ENCODE measurements around the gene NFX1.

DNA sequence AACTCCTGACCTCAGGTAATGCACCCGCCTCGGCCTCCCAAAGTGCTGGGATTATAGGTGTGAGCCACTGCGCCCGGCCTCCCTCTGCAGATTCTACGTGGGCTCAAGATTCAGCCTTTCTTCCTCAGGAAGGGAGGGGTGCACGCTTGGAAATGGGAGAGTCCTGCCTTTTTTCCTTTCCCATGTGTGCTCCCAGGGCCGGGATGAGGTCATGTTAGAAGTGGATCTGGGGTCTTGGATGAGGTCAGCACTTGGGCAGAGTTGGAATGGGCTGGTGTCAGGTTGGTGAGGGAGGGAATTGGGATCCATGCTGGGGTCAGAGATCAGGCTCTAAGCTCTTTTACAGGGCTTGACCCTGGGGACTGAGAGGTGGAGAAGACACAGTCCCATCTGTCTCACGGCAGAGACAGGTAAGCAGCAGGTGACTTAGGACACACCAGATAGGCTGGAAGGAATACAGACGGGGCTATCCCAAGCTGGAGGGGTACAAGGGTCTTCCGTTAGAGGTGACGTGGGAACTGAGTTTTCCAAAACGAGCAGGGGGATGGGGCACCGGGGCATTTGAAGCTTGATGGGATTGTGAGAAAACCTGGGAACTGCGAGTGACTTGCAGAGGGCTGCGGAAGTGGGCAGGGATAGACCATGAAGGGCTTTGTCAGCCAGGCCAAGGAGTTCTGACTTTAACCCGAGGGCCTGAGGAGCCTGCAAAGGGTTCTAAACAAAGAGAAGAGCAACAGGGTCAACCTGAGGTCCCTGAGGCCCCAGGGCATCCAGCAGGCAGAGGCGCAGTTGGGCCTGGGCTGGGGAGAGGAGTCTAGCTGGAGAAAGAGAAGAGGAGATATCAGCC is 113.8 kb downstream of the NFX1 start:
- TF ChIP-seq POLR2A (IDR thresholded peaks at IDR 0.05; ENCODE audit: low read depth, low read length): no peak
- TF ChIP-seq NR2C1 (IDR thresholded peaks at IDR 0.05): no peak
- TF ChIP-seq, protein P1, sequence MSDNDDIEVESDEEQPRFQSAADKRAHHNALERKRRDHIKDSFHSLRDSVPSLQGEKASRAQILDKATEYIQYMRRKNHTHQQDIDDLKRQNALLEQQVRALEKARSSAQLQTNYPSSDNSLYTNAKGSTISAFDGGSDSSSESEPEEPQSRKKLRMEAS (IDR thresholded peaks at IDR 0.05; ENCODE audit: low read depth, low read length): no peak

Data from GM12878 (cell line).